ENCODE data around the gene PLXNA1.

- TF ChIP-seq CTCF (IDR thresholded peaks at IDR 0.05) (no peak), REST (IDR thresholded peaks at IDR 0.05; ENCODE audit: low read depth, low read length) (no peak), NFIC (IDR thresholded peaks at IDR 0.05; ENCODE audit: borderline replicate concordance) (no peak), RXRA (IDR thresholded peaks at IDR 0.05; ENCODE audit: borderline replicate concordance, low read depth) (no peak)
Observed at GRCh38 chr3:126982126-126982470, 817 bp upstream of the PLXNA1 start.

Data from SK-N-SH (cell line).